Renal cortex interstitium (tissue), 15 donors: ENCODE measurements around the gene DEPDC1. TPM values are rescaled to one million over a fixed set of nuclear protein-coding genes. Genes with fewer than 3 reads are reported as not detected.
"Not testable (repeated sequence)": the region's sequence is repeated elsewhere in the genome, so short reads cannot be mapped to it uniquely, and the experiment has no call there.

Experiments
- DNase-seq, 11 donors: peaks; one replicate each; pipeline ENCODE4 v3.0.0-alpha.2; 2013; ENCODE audit warnings: low read depth in 9 of 11, low spot score in 4 of 11; ENCODE audit errors: extremely low read depth in 1 of 11
- long read RNA-seq, 16 experiments: transcript quantifications; one replicate each; lab custom pipeline, GENCODE V29; 2026
- polyA plus RNA-seq, 3 donors: library from polyadenylated mRNA; unstranded; fragments of 120-200 nt; gene quantifications; one replicate each; pipeline ENCODE4 v1.2.1, GENCODE V29; 2013; ENCODE audit not compliant: insufficient read length in 3 of 3

DEPDC1 gene, protein sequence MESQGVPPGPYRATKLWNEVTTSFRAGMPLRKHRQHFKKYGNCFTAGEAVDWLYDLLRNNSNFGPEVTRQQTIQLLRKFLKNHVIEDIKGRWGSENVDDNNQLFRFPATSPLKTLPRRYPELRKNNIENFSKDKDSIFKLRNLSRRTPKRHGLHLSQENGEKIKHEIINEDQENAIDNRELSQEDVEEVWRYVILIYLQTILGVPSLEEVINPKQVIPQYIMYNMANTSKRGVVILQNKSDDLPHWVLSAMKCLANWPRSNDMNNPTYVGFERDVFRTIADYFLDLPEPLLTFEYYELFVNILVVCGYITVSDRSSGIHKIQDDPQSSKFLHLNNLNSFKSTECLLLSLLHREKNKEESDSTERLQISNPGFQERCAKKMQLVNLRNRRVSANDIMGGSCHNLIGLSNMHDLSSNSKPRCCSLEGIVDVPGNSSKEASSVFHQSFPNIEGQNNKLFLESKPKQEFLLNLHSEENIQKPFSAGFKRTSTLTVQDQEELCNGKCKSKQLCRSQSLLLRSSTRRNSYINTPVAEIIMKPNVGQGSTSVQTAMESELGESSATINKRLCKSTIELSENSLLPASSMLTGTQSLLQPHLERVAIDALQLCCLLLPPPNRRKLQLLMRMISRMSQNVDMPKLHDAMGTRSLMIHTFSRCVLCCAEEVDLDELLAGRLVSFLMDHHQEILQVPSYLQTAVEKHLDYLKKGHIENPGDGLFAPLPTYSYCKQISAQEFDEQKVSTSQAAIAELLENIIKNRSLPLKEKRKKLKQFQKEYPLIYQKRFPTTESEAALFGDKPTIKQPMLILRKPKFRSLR
- polyA plus RNA-seq, result 10 to 100 TPM; 13.2 to 17.6 (median 17.1) TPM
- long read RNA-seq, donor 1, full-length matches to known transcripts, result 3 of 3 reads
- long read RNA-seq, donor 1, partial matches to known transcripts, result 0 of 3 reads
- long read RNA-seq, donor 1, other reads (novel, unspliced or antisense), result 0 of 3 reads
- long read RNA-seq, donor 2, result 0 reads
- long read RNA-seq, donor 3, full-length matches to known transcripts, result 3 of 3 reads
- long read RNA-seq, donor 3, partial matches to known transcripts, result 0 of 3 reads
- long read RNA-seq, donor 3, other reads (novel, unspliced or antisense), result 0 of 3 reads
- long read RNA-seq, donor 4, full-length matches to known transcripts, result 1 of 1 reads
- long read RNA-seq, donor 4, partial matches to known transcripts, result 0 of 1 reads
- long read RNA-seq, donor 4, other reads (novel, unspliced or antisense), result 0 of 1 reads
- long read RNA-seq, donor 5, result 0 reads
- long read RNA-seq, donor 6, full-length matches to known transcripts, result 4 of 4 reads
- long read RNA-seq, donor 6, partial matches to known transcripts, result 0 of 4 reads
- long read RNA-seq, donor 6, other reads (novel, unspliced or antisense), result 0 of 4 reads
- long read RNA-seq, donor 7, full-length matches to known transcripts, result 5 of 14 reads
- long read RNA-seq, donor 7, partial matches to known transcripts, result 9 of 14 reads
- long read RNA-seq, donor 7, other reads (novel, unspliced or antisense), result 0 of 14 reads
- long read RNA-seq, donor 8, full-length matches to known transcripts, result 2 of 2 reads
- long read RNA-seq, donor 8, partial matches to known transcripts, result 0 of 2 reads
- long read RNA-seq, donor 8, other reads (novel, unspliced or antisense), result 0 of 2 reads
- long read RNA-seq, donor 9, full-length matches to known transcripts, result 1 of 1 reads
- long read RNA-seq, donor 9, partial matches to known transcripts, result 0 of 1 reads
- long read RNA-seq, donor 9, other reads (novel, unspliced or antisense), result 0 of 1 reads
- long read RNA-seq, donor 10, result 0 reads
- long read RNA-seq, donor 11, full-length matches to known transcripts, result 1 of 1 reads
- long read RNA-seq, donor 11, partial matches to known transcripts, result 0 of 1 reads
- long read RNA-seq, donor 11, other reads (novel, unspliced or antisense), result 0 of 1 reads
- long read RNA-seq, donor 12, result 0 reads
- long read RNA-seq, donor 13, full-length matches to known transcripts, result 1 of 1 reads
- long read RNA-seq, donor 13, partial matches to known transcripts, result 0 of 1 reads
- long read RNA-seq, donor 13, other reads (novel, unspliced or antisense), result 0 of 1 reads
- long read RNA-seq, donor 14, result 0 reads
- long read RNA-seq, donor 15, result 0 reads
- long read RNA-seq, donor 16, full-length matches to known transcripts, result 1 of 1 reads
- long read RNA-seq, donor 16, partial matches to known transcripts, result 0 of 1 reads
- long read RNA-seq, donor 16, other reads (novel, unspliced or antisense), result 0 of 1 reads

DNA sequence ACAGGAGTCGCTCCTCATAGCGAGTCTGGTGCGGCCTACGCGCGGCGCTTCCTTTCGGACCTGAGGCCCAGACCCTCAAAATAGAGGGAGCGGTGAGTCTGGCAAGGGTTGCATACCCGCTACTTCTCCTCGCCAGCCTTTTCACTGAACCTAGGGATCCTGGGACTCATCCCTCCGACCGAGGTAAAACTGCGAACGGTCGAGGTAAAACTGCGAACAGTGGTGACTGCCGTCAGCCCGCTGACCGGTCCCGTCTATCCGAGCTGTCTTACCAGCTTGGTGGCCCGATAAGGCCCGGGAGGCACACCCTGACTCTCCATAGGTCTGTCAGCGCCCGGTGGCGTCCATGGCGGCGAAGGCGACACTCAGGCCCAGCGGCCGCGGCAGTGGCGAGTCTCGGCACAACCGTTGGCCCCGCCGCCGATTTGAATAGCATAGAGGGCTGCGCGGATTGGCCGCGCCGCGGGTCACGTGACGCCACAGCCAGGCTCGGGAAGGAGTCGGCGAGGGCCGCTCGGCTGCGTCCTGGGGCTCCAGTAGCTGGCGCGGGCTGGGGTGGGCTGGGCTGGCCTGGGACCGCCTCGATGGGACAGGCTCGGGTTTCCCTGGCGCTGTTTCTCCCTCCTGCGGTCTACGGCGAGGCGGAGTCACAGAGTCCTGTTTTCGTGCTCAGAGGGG lies at the start of gene DEPDC1:
Gene DEPDC1, minus strand, starts transcription at position 403 of the 678 bp plus-strand sequence. Its CDS starts 83 bp downstream, at position 320.
- DNase-seq, result peak; percentile 76 to 93 (median 92)

DNA sequence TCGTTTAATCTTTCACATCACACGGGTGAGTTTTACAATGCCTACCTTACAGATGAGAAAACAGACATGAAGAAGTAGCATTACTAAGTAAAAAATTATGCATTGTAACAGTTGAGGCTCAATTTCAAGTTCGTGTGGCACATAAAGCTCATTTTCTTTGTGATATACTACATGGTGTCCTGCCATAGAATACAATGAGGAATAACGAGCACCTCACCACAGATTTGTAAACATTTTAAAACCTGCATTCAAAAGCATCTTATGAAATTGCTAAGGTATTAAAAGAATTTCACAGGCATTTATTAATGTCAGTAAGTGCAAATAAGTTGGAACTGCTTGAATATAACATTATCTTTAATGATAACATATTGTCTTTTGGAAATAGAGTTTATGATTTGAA lies 47.8 kb upstream of the DEPDC1 start:
- DNase-seq, result no peak

DNA sequence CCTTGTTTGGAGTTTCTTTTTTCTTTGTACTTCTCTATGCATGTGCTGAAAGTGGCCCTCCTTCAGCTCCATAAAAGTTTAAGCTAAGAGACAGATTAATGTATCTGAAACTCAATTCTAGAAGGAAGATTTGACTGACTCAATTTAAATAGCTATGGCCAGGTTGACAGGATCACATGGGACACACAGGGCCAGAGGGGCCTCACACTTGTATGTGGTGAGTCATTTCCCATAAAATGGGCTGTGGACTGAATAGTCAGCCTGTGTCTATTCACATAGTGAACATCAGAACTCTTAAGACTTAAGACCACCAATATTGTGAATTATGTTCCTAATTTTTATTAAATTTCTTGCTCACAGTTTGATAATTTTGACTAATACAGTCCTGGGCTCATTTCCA lies 45.7 kb upstream of the DEPDC1 start:
- no peak for DNase-seq

DNA sequence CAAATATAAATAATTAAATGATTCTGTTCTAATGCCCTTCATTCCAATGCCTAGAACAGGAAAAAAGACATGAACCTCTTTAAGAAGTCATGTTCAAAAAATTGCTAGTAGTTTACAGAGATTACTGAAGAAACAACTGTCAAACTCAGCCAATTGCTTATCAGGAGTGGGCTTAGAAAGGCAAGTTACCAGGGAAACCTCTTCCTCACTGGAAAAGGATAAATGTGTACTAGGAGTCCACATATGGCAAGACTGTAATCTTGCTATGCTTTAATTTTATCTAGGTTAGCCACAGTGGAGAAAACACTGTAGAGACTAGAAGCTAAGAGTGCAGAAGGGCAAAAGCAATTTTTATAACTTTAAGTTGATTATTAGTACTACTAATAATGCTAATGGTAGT lies 42.1 kb upstream of the DEPDC1 start:
- DNase-seq, result no peak

DNA sequence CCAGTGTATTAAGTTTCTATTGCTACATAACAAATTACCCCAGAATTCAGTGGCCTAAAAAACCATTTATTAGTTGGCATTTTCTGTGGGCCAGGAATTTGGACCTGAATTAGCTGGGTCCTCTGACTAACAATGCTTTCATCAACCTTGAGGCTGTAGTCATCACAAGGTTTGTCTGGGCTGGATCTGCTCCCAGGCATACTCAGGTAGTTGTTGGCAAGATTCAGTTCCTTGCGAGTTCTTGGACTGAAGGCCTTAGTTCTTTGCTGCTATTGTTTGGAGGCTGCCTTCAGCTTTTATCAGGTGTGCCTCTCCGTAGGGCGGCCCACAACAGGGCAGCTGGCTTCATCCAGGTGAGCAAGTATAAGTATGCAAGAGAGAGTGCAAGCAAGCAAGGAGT lies 31.4 kb upstream of the DEPDC1 start:
- DNase-seq, result no peak

DNA sequence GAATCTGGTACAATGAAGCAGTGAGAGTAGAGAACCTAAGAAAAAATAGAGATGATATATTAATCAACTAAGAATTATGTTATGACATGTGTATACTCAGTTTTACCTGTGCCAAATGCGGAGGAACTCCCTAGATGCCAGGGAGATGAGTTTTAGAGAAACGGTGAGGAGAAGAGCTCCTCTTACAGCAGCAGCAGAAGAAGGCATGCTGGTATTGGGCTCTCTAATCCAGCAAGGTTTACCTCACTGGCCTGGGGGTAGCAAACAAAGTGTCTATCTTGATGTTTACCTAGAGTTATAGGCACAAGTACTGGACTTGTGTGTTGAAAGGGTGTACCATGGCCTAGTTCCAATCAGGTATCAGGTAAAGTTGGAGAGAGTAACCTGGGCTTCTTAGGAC lies 28.9 kb upstream of the DEPDC1 start:
- DNase-seq, result no peak

DNA sequence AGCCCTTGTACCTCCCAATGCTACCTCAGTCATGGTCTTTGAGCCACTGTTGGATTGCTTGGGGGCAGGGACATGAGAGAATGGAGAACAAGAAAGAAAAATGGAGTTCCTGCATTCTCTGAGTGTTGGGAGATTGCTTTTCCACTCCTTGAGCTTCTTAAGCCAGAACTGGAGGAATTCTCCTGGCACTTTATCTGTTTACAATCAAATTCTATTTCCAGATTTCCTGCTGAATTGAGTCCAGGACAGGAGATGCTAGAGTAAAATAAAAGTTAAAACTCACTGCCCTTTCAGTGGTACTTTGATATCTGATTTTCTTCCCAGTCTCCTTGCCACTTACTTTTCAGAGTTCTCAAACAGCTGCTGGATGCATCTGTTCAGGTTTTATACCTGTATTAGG lies 24.4 kb upstream of the DEPDC1 start:
- DNase-seq, result no peak

DNA sequence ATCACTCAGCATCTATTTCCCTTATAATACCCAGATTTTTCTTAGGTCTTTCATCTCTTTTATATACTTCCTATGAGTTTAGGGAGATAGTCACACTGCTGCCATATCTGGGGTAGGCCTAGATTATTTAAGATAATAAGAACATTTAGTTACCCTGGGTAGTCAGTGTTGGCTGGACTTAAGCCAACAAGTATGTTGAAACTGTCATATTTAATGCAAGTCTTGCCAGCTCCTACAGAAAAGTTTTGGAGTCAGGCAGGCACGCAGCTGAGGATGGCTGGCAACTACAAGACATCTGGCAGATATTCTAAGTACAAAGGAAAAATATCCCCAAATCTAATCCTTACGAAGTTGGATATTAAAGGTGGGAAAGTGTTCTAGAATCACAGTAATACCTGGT lies 19.2 kb upstream of the DEPDC1 start:
- DNase-seq, result no peak

DNA sequence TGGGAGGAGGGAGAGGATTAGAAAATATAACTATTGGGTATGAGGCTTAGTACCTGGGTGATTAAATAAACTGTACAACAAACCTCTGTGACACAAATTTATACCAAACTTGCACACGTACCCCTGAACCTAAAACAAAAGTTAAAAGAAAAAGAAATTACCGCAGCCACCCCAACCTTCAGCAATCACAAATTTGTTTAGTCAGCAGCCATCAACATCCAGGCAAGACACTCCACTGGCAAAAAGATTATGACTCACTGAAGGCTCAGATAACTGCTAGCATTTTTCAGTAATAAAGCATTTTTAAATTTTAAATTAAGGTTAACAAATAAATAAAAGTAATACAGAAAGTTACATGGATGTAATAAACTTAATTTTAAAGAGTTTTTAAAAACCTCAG lies 14.4 kb upstream of the DEPDC1 start:
- DNase-seq, result no peak

DNA sequence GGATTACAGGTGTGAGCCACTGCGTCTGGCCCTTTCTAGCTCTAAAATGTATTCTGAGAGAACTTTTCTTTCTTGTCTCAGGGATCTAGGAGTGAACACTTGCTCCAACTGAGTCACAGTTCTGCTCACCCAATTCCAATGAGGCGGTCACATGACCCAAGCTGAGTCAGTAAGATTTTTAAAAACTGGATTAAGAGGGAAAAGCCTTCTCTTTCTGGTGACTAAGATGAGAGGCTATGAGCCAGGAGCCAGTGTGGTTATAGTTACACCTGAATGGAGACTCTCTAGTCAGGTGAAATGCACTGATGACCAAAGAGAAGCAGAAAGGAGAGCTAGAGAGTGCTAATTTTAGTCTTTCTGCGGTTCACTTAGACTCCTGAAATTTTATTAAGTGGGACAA lies 9.5 kb upstream of the DEPDC1 start:
- no peak for DNase-seq

DNA sequence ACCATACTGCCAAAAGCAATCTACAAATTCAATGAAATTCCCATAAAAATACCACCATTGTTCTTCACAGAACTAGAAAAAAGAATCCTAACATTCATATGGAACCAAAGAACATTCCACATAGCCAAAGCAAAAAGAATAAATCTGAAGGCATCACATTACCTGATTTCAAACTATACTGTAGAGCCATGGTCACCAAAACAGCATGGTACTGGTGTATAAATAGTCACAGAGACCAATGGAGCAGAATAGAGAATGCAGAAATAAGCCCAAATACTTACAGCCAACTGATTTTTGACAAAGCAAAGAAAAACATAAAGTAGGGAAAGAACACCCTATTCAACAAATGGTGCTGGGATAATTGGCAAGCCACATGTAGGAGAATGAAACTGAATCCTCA lies 6.2 kb upstream of the DEPDC1 start:
- no peak for DNase-seq

DNA sequence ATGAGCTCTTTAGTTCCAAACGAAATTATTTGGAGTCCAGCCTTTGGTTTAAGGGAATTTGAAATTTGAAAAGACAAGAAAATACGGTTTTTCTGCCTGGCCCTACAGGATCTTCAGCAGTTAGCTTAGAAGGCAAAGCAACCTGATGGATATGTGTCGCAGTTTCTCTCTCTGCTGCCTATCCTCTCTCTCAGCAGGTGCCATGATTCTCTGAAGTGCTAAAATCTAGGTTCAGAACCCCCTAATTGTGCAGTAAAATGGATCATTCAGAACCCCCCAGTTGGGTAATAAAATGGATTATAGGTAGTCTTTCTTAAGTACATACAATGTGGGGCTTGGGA lies 446 bp upstream of the DEPDC1 start:
- no peak for DNase-seq

DNA sequence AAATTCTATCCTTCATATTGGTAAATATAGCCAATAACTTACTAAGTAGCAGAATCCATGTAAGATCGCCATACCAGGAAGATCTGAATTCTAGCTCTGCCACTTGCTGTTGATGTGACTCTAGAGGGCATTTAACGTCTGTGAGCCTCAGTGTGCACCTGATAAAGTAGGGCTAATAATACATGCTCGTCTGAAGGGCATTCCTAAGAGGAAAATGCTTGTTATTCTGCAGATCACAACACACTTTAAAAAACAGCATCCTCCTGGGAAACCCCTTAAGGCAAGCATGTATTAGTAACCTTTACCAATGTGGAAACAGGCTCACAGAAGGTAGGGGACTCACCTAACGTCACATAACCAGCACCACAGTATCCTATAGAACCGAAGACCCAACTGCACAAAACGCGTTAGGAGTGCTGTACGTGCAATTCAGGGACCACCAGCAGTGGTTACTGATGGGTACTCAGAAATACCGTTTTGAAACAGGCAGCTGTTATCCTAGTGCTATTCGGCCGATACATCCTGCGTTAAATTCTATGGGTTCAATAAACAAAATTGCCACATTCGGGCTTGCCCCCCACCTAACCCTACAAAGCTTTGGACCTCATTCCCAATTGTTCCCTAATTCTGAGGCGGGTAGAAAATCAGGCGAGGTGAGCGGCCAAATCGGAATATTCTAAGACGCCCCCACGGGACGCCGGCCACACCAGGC lies 758 bp downstream of the DEPDC1 start:
- DNase-seq, result peak in 1 of 11 donors; percentile 8

DNA sequence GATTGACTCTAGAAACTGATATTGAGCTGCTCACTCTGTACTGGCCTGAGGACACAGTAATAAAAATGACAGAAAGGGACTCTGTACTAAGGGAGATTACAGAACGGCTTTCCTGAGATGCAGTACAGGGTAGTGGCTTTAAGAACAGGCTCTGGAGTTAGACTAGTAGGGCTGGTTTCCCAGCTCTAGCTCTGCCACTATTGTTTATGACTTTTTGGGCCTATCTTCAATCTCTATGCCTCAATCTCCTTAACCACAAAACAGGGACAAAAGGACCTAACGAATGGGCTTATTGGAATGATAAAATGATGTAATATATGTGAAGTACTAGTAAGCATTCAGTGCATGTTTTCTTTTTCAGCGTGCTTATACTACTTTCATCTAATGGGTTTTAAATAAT lies 1.4 kb downstream of the DEPDC1 start:
- DNase-seq, result no peak

DNA sequence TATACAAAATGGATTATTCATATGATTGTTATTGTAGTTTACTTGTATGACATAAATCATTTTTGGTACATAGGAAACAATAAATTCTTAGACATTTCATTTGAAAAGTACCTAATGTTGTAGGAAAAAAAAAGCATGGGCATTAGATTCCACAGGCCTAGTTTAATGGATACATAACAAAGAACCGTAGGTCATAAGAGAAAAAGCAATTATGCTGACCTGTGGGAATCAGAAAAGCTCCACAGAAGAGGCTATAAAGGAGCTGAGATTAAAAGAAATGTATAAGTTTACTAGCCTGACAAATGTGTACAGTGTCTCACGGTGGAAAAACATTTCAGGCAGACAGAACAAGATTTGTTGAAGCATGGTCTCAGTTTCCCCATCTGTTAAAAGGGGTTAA lies 3.7 kb downstream of the DEPDC1 start:
- DNase-seq, result no peak

DNA sequence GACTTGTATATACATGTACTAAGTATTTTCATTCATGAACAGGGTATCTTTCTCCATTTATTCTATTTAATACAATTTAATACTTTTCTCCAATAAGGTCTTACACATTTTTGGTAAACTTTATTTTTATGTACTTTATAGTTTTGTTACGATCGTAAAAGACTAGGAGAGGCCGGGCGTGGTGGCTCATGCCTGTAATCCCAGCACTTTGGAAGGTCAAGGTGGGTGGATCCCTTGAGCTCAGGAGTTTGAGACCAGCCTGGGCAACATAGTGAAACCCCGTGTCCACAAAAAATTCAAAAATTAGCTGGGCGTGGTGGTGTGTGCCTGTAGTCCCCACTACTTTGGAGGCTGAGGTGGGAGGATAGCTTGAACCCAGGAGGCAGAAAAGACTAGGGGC lies 4.6 kb downstream of the DEPDC1 start:
- not testable (repeated sequence) for DNase-seq
